ENCODE data around the gene NLRP3. TPM values are rescaled to one million over a fixed set of nuclear protein-coding genes. Genes with fewer than 3 reads are reported as not detected.

The NLRP3 gene
- total RNA-seq, 2 donors from 2014 or later = 0.22 to 2.2 TPM

DNA sequence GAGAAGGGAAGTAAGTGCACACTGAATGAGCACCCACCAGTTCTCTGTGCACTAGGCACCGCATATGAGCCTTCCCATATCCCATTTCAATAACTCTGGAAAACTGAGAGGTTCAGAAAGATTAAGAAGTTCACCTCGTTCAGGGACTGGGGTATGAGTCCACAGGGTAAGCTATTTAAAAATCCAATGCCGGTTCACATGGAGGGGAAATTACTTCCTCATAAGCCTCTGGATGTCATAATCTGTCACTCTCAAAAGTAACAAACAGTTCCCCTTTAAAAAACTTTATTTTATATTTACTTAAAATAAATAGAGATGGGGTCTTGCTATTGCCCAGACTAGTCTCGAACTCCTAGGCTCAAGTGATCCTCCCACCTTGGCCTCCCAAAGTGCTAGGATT lies 40.0 kb downstream of the NLRP3 start:
- TF ChIP-seq, protein P1, sequence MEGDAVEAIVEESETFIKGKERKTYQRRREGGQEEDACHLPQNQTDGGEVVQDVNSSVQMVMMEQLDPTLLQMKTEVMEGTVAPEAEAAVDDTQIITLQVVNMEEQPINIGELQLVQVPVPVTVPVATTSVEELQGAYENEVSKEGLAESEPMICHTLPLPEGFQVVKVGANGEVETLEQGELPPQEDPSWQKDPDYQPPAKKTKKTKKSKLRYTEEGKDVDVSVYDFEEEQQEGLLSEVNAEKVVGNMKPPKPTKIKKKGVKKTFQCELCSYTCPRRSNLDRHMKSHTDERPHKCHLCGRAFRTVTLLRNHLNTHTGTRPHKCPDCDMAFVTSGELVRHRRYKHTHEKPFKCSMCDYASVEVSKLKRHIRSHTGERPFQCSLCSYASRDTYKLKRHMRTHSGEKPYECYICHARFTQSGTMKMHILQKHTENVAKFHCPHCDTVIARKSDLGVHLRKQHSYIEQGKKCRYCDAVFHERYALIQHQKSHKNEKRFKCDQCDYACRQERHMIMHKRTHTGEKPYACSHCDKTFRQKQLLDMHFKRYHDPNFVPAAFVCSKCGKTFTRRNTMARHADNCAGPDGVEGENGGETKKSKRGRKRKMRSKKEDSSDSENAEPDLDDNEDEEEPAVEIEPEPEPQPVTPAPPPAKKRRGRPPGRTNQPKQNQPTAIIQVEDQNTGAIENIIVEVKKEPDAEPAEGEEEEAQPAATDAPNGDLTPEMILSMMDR (IDR thresholded peaks at IDR 0.05) = no peak
- DNase-seq = no peak
- H3K9me3 ChIP-seq = no peaks in the 10 kb centered on the region
- H3K27me3 ChIP-seq = no peaks in the 10 kb centered on the region
- intact Hi-C loops (cut with DNase I) = no loop called here
- no peaks in the 10 kb centered on the region for H3K36me3 ChIP-seq
- no peak overlapping the region for H3K4me3 ChIP-seq
- no peak overlapping the region for H3K9ac ChIP-seq (ENCODE audit: low read depth in 2 of 2, low read length in 2 of 2)
- no peaks in the 10 kb centered on the region for H3K4me1 ChIP-seq
- no peak overlapping the region for H3K27ac ChIP-seq

DNA sequence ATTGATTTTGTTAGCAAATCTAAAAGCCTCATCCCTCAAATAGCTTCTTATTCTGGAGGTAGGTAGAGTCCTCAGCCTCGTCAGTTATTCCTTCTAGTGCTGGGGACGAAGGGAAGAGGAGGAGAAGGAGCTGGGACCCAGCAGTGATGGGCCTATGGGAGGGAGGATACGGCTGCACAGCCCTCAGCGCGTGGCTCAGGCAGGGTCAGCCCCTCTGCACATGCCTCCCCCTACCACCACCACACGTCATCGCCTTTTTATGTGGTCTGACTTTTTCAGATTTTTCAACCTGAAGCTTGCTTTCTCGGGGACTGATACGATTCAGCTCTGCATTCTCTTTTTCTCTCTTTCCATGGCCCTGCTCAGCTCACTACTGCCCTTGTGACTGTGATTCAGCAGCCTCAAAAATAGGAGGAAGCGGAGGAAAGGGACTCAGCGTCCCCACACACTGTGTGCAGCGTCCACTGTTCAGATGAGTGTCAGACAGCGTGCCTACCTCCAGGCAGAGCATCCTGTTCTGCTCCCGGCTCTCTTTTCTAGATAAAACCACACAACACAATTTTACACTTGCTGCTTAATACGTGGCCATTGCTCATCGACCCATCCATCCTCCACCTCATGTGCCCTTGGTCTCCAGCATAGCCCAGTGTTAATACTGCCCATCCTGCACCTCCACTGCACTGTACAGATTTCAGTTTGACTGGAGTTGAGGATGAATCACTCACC lies 41.1 kb downstream of the NLRP3 start:
- DNase-seq = no peak
- H3K9me3 ChIP-seq = no peaks in the 10 kb centered on the region
- intact Hi-C loops (cut with DNase I) = no loop called here
- H3K27me3 ChIP-seq = no peaks in the 10 kb centered on the region
- H3K4me1 ChIP-seq = no peaks in the 10 kb centered on the region
- no peak overlapping the region for H3K4me3 ChIP-seq
- no peak overlapping the region for H3K27ac ChIP-seq
- H3K36me3 ChIP-seq = no peaks in the 10 kb centered on the region
- no peak overlapping the region for H3K9ac ChIP-seq (ENCODE audit: low read depth in 2 of 2, low read length in 2 of 2)
- TF ChIP-seq, protein P1 (IDR thresholded peaks at IDR 0.05) = no peak

DNA sequence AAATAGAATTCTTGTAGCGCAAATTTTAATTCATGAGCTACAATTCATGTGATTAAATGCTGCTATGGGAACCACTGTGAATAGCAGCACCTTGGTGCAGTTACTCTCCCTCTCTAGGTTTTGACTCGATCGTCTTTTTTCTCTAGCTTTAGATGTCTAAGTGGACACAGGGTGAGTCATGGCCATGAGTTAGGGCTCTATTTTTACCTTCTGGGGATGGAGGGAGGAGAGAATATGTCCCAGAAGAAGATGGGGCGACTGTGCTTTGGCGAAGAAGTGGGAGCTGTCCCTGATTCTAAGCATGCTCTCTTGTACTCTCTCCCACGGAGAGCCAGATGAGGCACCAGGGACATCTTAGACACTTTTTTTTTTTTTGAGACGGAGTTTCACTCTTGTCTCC lies 43.5 kb downstream of the NLRP3 start:
- intact Hi-C loops (cut with DNase I) = no loop called here
- Histone ChIP-seq H3K27me3 (no peaks in the 10 kb centered on the region), H3K4me1 (no peaks in the 10 kb centered on the region), H3K9me3 (no peaks in the 10 kb centered on the region), H3K4me3 (no peak overlapping the region), H3K9ac (ENCODE audit: low read depth in 2 of 2, low read length in 2 of 2) (no peak overlapping the region), H3K36me3 (no peaks in the 10 kb centered on the region), H3K27ac (no peak overlapping the region)
- DNase-seq = no peak
- TF ChIP-seq, protein P1 (IDR thresholded peaks at IDR 0.05) = no peak

DNA sequence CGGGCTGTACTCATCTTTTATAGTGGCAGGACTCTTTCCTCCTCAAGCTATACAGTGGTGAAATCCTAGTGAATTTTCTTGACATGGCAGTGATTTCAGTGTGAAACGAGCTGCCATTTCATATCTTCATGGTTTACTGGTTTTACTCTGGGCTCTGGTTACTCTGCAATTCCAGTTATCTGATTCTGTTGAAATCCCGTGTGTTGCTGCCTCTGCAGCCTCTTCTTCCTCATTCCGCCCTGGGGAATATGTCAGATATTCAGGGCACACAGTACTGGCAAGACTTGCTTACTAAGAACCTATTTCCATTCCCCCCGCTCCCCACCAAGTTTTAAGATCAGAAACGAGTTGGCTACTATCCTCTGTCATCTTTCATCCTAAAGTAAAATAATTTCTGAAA lies 49.8 kb downstream of the NLRP3 start:
- Histone ChIP-seq H3K27me3 (no peaks in the 10 kb centered on the region), H3K4me1 (no peaks in the 10 kb centered on the region), H3K9ac (ENCODE audit: low read depth in 2 of 2, low read length in 2 of 2) (no peak overlapping the region), H3K36me3 (no peaks in the 10 kb centered on the region), H3K9me3 (no peaks in the 10 kb centered on the region), H3K27ac (no peak overlapping the region), H3K4me3 (no peak overlapping the region)
- TF ChIP-seq, protein P1 (IDR thresholded peaks at IDR 0.05) = no peak
- DNase-seq = no peak
- intact Hi-C loops (cut with DNase I) = no loop called here

DNA sequence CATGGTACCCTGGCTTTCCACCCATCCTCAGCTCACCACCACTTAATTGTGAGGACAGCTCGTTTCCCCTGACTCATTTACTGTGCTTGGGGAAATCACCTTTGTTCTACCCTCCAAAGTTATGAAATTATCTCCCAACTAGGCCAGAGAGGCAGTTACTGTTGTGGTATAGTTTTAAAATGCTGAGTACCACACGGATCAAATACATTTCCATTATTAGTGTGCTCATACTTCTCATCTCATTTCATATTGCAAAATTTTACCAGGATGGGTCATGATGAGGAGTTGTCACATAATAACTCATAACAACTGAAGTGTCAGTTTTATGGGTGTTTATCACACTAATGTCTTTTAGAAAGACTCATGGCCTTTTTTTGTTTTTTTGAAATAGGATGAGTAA lies 51.2 kb downstream of the NLRP3 start:
- H3K27ac ChIP-seq = no peak overlapping the region
- intact Hi-C loops (cut with DNase I) = no loop called here
- H3K27me3 ChIP-seq = no peaks in the 10 kb centered on the region
- H3K9me3 ChIP-seq = no peaks in the 10 kb centered on the region
- H3K4me1 ChIP-seq = no peaks in the 10 kb centered on the region
- no peak overlapping the region for H3K9ac ChIP-seq (ENCODE audit: low read depth in 2 of 2, low read length in 2 of 2)
- no peak for DNase-seq
- H3K4me3 ChIP-seq = no peak overlapping the region
- TF ChIP-seq, protein P1 (IDR thresholded peaks at IDR 0.05) = no peak
- H3K36me3 ChIP-seq = no peaks in the 10 kb centered on the region

All from colonic mucosa (tissue), 4 donors.